Panc1 (cell line): ENCODE data around the gene GADL1.

Experiments used
- CTCF ChIP-seq: fragments of 450-650 bp; IDR thresholded peaks from 2 replicates; pipeline ENCODE4 v1.5.1; 2017; ENCODE audit warnings: mild to moderate bottlenecking
- POLR2AphosphoS5 ChIP-seq: IDR thresholded peaks from 2 replicates; pipeline ENCODE4 v1.6.1; 2012; ENCODE audit warnings: mild to moderate bottlenecking, low read depth, low read length, moderate library complexity
- REST ChIP-seq, 2 experiments: IDR thresholded peaks; 2 replicates each; pipeline ENCODE4 v1.6.1; 2011 to 2012; ENCODE audit warnings: low read depth in 2 of 2, control low read depth in 1 of 2, low read length in 1 of 2, mild to moderate bottlenecking in 1 of 2, moderate library complexity in 1 of 2; ENCODE audit not compliant: insufficient read depth in 1 of 2
- SIN3A ChIP-seq: IDR thresholded peaks from 2 replicates; pipeline ENCODE4 v1.6.1; 2012; ENCODE audit warnings: low read depth, mild to moderate bottlenecking, low read length, moderate library complexity, borderline replicate concordance; ENCODE audit not compliant: insufficient read depth
- TCF7L2 ChIP-seq: IDR thresholded peaks from 2 replicates; pipeline ENCODE4 v1.6.1; 2011; ENCODE audit warnings: mild to moderate bottlenecking, low read depth, low read length, inconsistent platforms

GRCh38 chr3:30696896-30697295 lies 197.6 kb downstream of the GADL1 start:
- TF ChIP-seq CTCF (no peak), SIN3A (no peak), POLR2AphosphoS5 (no peak), REST (IDR thresholded peaks at IDR 0.05; ENCODE audit: insufficient read depth in 1 of 2, low read depth in 2 of 2, low read length in 1 of 2) (no peak), TCF7L2 (no peak)
